ENCODE data around the gene KCNH1. TPM values are rescaled to one million over a fixed set of nuclear protein-coding genes. Genes with fewer than 3 reads are reported as not detected.
"Not testable (repeated sequence)": the region's sequence is repeated elsewhere in the genome, so short reads cannot be mapped to it uniquely, and the experiment has no call there.

KCNH1 gene
- total RNA-seq, 2 donors from 2014 or later, result 3.2 to 3.5 TPM

- Mint-ChIP-seq H3K27ac (no peak overlapping the region), H3K4me3 (no peak overlapping the region), H3K27me3 (ENCODE audit: insufficient read depth) (peaks cover 4% of the 10 kb centered on the region), H3K4me1 (no peaks in the 10 kb centered on the region), H3K36me3 (ENCODE audit: low read depth) (no peaks in the 10 kb centered on the region), H3K9me3 (peaks cover 8% of the 10 kb centered on the region)
- Histone ChIP-seq H3K27me3 (ENCODE audit: control insufficient read depth, insufficient read depth, low read length, poor library complexity, severe bottlenecking) (no peaks in the 10 kb centered on the region), H3K9ac (ENCODE audit: extremely low read depth, low read length, poor library complexity, severe bottlenecking) (no peak overlapping the region), H3K36me3 (ENCODE audit: control insufficient read depth, insufficient read depth, low read length) (no peaks in the 10 kb centered on the region), H3K4me1 (ENCODE audit: control insufficient read depth, insufficient read depth, low read length) (no peaks in the 10 kb centered on the region), H3K9me3 (ENCODE audit: control insufficient read depth, low read length) (no peaks in the 10 kb centered on the region), H3K4me3 (ENCODE audit: low read length) (no peak overlapping the region), H3K27ac (ENCODE audit: low read depth, low read length) (no peak overlapping the region)
- no peak for TF ChIP-seq CTCF (conservative IDR thresholded peaks at IDR 0.05)
- WGBS, 2 experiments (ENCODE audit: insufficient coverage in 1 of 2, insufficient read length in 1 of 2), result 84% methylated on average over 5 of the region's 5 CpGs; no CpG with 5 or more reads in 1 of the 2 experiments
- DNase-seq, result no peak
Measured at GRCh38 chr1:211082824-211083223, 51.1 kb downstream of the KCNH1 start.

DNA sequence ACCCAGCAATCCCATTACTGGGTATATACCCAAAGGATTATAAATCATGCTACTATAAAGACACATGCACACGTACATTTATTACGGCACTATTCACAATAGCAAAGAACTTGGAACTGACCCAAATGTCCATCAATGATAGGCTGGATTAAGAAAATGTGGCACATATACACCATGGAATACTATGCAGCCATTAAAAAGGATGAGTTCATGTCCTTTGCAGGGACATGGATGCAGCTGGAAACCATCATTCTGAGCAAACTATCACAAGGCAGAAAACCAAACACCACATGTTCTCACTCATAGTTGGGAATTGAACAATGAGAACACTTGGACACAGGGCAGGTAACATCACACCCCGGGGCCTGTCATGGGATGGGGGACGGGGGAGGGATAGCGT is 52.5 kb downstream of the KCNH1 start:
- not testable (repeated sequence) for H3K36me3 Mint-ChIP-seq (ENCODE audit: low read depth); H3K27me3 ChIP-seq (ENCODE audit: control insufficient read depth, insufficient read depth, low read length, poor library complexity, severe bottlenecking); H3K9ac ChIP-seq (ENCODE audit: extremely low read depth, low read length, poor library complexity, severe bottlenecking); H3K4me3 ChIP-seq (ENCODE audit: low read length); H3K4me3 Mint-ChIP-seq; H3K27me3 Mint-ChIP-seq (ENCODE audit: insufficient read depth); H3K36me3 ChIP-seq (ENCODE audit: control insufficient read depth, insufficient read depth, low read length); DNase-seq; H3K27ac ChIP-seq (ENCODE audit: low read depth, low read length); H3K27ac Mint-ChIP-seq; H3K4me1 ChIP-seq (ENCODE audit: control insufficient read depth, insufficient read depth, low read length); H3K9me3 ChIP-seq (ENCODE audit: control insufficient read depth, low read length); H3K4me1 Mint-ChIP-seq
- 91 to 97% methylated on average over 3 to 5 of the region's 5 CpGs for WGBS, 2 experiments (ENCODE audit: insufficient coverage in 1 of 2, insufficient read length in 1 of 2)
- peaks cover 19% of the 10 kb centered on the region for H3K9me3 Mint-ChIP-seq

DNA sequence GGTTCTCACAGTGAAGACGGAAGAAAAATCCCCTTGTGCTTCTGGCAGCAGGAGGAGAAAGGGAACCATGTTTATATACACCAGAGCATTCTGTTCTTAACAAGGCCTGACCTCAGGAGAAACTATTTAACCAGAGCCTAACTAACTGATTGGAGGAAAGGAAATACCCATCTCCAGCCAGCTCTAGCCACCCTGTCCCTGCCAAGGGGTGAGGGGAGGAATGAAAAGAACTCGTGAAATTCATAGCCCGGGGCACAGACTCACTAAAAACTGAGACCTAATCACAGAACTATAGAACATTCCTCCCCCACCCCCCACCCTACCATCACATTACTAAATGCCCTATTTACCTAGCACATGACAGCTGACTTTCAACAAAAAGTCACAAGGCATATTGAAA is 65.0 kb downstream of the KCNH1 start:
- DNase-seq, result no peak
- no peak overlapping the region for H3K4me3 Mint-ChIP-seq
- Histone ChIP-seq H3K9ac (ENCODE audit: extremely low read depth, low read length, poor library complexity, severe bottlenecking) (no peak overlapping the region), H3K4me1 (ENCODE audit: control insufficient read depth, insufficient read depth, low read length) (no peaks in the 10 kb centered on the region), H3K4me3 (ENCODE audit: low read length) (no peak overlapping the region), H3K9me3 (ENCODE audit: control insufficient read depth, low read length) (no peaks in the 10 kb centered on the region), H3K27me3 (ENCODE audit: control insufficient read depth, insufficient read depth, low read length, poor library complexity, severe bottlenecking) (no peaks in the 10 kb centered on the region), H3K27ac (ENCODE audit: low read depth, low read length) (no peak overlapping the region), H3K36me3 (ENCODE audit: control insufficient read depth, insufficient read depth, low read length) (no peaks in the 10 kb centered on the region)
- H3K36me3 Mint-ChIP-seq (ENCODE audit: low read depth), result no peaks in the 10 kb centered on the region
- TF ChIP-seq CTCF (conservative IDR thresholded peaks at IDR 0.05), result no peak
- WGBS, 2 experiments (ENCODE audit: insufficient coverage in 1 of 2, insufficient read length in 1 of 2), result 86 to 100% methylated on average over 1 to 3 of the region's 3 CpGs
- H3K9me3 Mint-ChIP-seq, result peaks cover 3% of the 10 kb centered on the region
- no peaks in the 10 kb centered on the region for H3K4me1 Mint-ChIP-seq
- no peak overlapping the region for H3K27ac Mint-ChIP-seq
- no peaks in the 10 kb centered on the region for H3K27me3 Mint-ChIP-seq (ENCODE audit: insufficient read depth)

DNA sequence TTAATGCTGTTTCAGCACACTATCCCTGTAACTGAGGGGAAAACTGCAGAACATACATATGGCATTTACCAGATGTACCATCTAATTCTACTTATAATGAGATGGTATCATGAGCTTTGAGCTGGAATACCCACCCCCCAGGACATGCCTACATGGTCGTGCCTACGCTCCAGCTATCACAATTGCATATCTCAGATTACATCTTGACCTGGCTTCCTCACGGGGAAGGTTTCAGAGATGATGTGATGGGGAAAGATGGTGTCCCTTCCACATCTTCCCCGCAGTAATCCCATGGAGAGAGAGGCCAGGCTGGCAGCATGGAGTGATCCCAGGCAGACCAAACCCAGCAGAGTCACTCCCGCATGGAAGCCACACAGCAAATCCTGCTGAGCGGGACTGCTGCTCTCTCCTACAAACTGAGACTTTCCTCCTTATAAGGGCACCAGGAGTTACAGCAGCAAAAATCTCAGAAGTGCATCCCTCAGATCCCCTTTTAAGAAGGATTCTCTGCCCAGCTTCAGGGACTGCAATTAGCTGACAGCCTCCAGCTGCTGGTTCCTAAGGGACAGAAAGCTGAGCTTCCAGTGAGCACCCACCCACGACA is 67.1 kb downstream of the KCNH1 start:
- Histone ChIP-seq H3K4me3 (ENCODE audit: low read length) (no peak overlapping the region), H3K9ac (ENCODE audit: extremely low read depth, low read length, poor library complexity, severe bottlenecking) (no peak overlapping the region), H3K9me3 (ENCODE audit: control insufficient read depth, low read length) (no peaks in the 10 kb centered on the region), H3K27me3 (ENCODE audit: control insufficient read depth, insufficient read depth, low read length, poor library complexity, severe bottlenecking) (no peaks in the 10 kb centered on the region), H3K36me3 (ENCODE audit: control insufficient read depth, insufficient read depth, low read length) (no peaks in the 10 kb centered on the region), H3K4me1 (ENCODE audit: control insufficient read depth, insufficient read depth, low read length) (no peaks in the 10 kb centered on the region), H3K27ac (ENCODE audit: low read depth, low read length) (no peak overlapping the region)
- WGBS, 2 experiments (ENCODE audit: insufficient coverage in 1 of 2, insufficient read length in 1 of 2), result 84 to 90% methylated on average over 3 to 7 of the region's 7 CpGs
- H3K36me3 Mint-ChIP-seq (ENCODE audit: low read depth), result no peaks in the 10 kb centered on the region
- H3K4me3 Mint-ChIP-seq, result no peak overlapping the region
- H3K4me1 Mint-ChIP-seq, result no peaks in the 10 kb centered on the region
- no peaks in the 10 kb centered on the region for H3K9me3 Mint-ChIP-seq
- no peak for TF ChIP-seq CTCF (conservative IDR thresholded peaks at IDR 0.05)
- DNase-seq, result no peak
- no peak overlapping the region for H3K27ac Mint-ChIP-seq
- H3K27me3 Mint-ChIP-seq (ENCODE audit: insufficient read depth), result no peaks in the 10 kb centered on the region

DNA sequence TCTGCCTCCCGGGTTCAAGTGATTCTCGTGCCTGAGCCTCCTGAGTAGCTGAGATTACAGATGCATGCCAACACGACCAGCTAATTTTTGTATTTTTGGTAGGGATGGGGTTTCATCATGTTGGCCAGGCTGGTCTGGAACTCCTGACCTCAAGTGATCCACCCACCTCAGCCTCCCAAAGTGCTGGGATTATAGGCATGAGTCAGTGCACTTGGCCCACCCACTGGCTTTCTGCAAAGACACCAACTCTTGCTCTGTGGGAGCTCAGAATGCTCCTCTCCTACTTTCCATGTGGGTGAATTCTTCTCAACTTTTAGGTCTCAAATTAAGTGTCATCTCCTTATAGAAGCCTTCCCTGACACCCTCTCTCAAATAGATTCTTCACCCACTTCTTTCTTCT is 92.1 kb downstream of the KCNH1 start:
- WGBS, 2 experiments (ENCODE audit: insufficient coverage in 1 of 2, insufficient read length in 1 of 2), result 78% methylated on average over 3 of the region's 3 CpGs; no CpG with 5 or more reads in 1 of the 2 experiments

More for the DNA sequence above, 92.1 kb downstream of the KCNH1 start:
- not testable (repeated sequence) for H3K4me1 ChIP-seq (ENCODE audit: control insufficient read depth, insufficient read depth, low read length); H3K9me3 Mint-ChIP-seq; H3K4me1 Mint-ChIP-seq; H3K27ac ChIP-seq (ENCODE audit: low read depth, low read length); DNase-seq; H3K36me3 Mint-ChIP-seq (ENCODE audit: low read depth); H3K27me3 ChIP-seq (ENCODE audit: control insufficient read depth, insufficient read depth, low read length, poor library complexity, severe bottlenecking); H3K36me3 ChIP-seq (ENCODE audit: control insufficient read depth, insufficient read depth, low read length); H3K27me3 Mint-ChIP-seq (ENCODE audit: insufficient read depth); H3K9me3 ChIP-seq (ENCODE audit: control insufficient read depth, low read length); H3K4me3 ChIP-seq (ENCODE audit: low read length); H3K4me3 Mint-ChIP-seq; H3K9ac ChIP-seq (ENCODE audit: extremely low read depth, low read length, poor library complexity, severe bottlenecking); H3K27ac Mint-ChIP-seq

Measured in endodermal cell (in vitro differentiated cells).